Mesenchymal stem cell (in vitro differentiated cells and primary cell): Measurements from ENCODE around the gene RABEPK.

Source experiments
- DNase-seq: peaks from one replicate; pipeline ENCODE4 v3.0.0-alpha.2; 2013
- H2AFZ ChIP-seq: one replicate; pipeline ENCODE4 v1.6.1; 2013; ENCODE audit warnings: low read depth, mild to moderate bottlenecking, control low read depth, inconsistent platforms, low read length, moderate library complexity
- H2AK5ac ChIP-seq: 2 replicates; pipeline ENCODE4 v1.6.1; 2013; ENCODE audit warnings: low read length, moderate library complexity, mild to moderate bottlenecking, inconsistent platforms; ENCODE audit not compliant: severe bottlenecking
- H2BK120ac ChIP-seq: one replicate; pipeline ENCODE4 v1.6.1; 2013; ENCODE audit warnings: low read depth, mild to moderate bottlenecking, inconsistent platforms, low read length, moderate library complexity
- H2BK12ac ChIP-seq, 2 experiments: one replicate each; pipeline ENCODE4 v1.6.1; 2013; ENCODE audit warnings: inconsistent platforms in 2 of 2, low read length in 2 of 2, mild to moderate bottlenecking in 2 of 2, moderate library complexity in 2 of 2, control low read depth in 1 of 2
- H2BK15ac ChIP-seq: one replicate; pipeline ENCODE4 v1.6.1; 2013; ENCODE audit warnings: mild to moderate bottlenecking, low read depth, inconsistent platforms; ENCODE audit not compliant: poor library complexity, severe bottlenecking
- H2BK5ac ChIP-seq: 2 replicates; pipeline ENCODE4 v1.6.1; 2013; ENCODE audit warnings: low read depth, mild to moderate bottlenecking, low read length, control low read depth, inconsistent platforms; ENCODE audit not compliant: poor library complexity, severe bottlenecking
- H3K14ac ChIP-seq, 2 experiments: one replicate each; pipeline ENCODE4 v1.6.1; 2013; ENCODE audit warnings: inconsistent platforms in 2 of 2, low read length in 2 of 2, control low read depth in 1 of 2, mild to moderate bottlenecking in 1 of 2, moderate library complexity in 1 of 2
- H3K18ac ChIP-seq, 2 experiments: one replicate each; pipeline ENCODE4 v1.6.1; 2013; ENCODE audit warnings: inconsistent platforms in 2 of 2, low read length in 2 of 2, control low read depth in 1 of 2, low read depth in 1 of 2, mild to moderate bottlenecking in 1 of 2
- H3K23ac ChIP-seq, 2 experiments: one replicate each; pipeline ENCODE4 v1.6.1; 2013; ENCODE audit warnings: inconsistent platforms in 2 of 2, low read length in 2 of 2, mild to moderate bottlenecking in 2 of 2, moderate library complexity in 2 of 2, control low read depth in 1 of 2
- H3K27ac ChIP-seq: 2 replicates; pipeline ENCODE4 v1.5.1; 2013; ENCODE audit warnings: mild to moderate bottlenecking, moderate library complexity, low read length, control low read depth, inconsistent platforms; ENCODE audit not compliant: poor library complexity, severe bottlenecking
- H3K27me3 ChIP-seq, 2 experiments: 2 replicates each; pipeline versions ENCODE4 v1.6.1 to v1.7.0; 2013; ENCODE audit warnings: low read length in 2 of 2, mild to moderate bottlenecking in 2 of 2, moderate library complexity in 2 of 2, control low read depth in 1 of 2, inconsistent platforms in 1 of 2; ENCODE audit not compliant: control insufficient read depth in 1 of 2, insufficient read depth in 1 of 2
- H3K36me3 ChIP-seq, 2 experiments: 2 replicates each; pipeline versions ENCODE4 v1.6.1 to v1.7.0; 2013; ENCODE audit warnings: low read length in 2 of 2, control low read depth in 1 of 2, inconsistent platforms in 1 of 2, low read depth in 1 of 2, mild to moderate bottlenecking in 1 of 2; ENCODE audit not compliant: insufficient read depth in 2 of 2, control insufficient read depth in 1 of 2
- H3K4ac ChIP-seq, 2 experiments: one replicate each; pipeline ENCODE4 v1.6.1; 2013; ENCODE audit warnings: inconsistent platforms in 2 of 2, low read length in 2 of 2, mild to moderate bottlenecking in 2 of 2, moderate library complexity in 2 of 2, control low read depth in 1 of 2, low read depth in 1 of 2
- H3K4me1 ChIP-seq: 2 replicates; pipeline ENCODE4 v1.6.1; 2013; ENCODE audit warnings: low read depth, low read length, control low read depth; ENCODE audit not compliant: control insufficient read depth, insufficient read depth
- H3K4me2 ChIP-seq: 2 replicates; pipeline ENCODE4 v1.6.1; 2013; ENCODE audit warnings: low read length, mild to moderate bottlenecking, inconsistent platforms; ENCODE audit not compliant: poor library complexity, severe bottlenecking
- H3K4me3 ChIP-seq, 2 experiments: 2 replicates each; pipeline versions ENCODE4 v1.5.1 to v1.7.0; 2013; ENCODE audit warnings: low read length in 2 of 2, mild to moderate bottlenecking in 2 of 2, control low read depth in 1 of 2, low read depth in 1 of 2; ENCODE audit not compliant: insufficient read depth in 1 of 2
- H3K79me1 ChIP-seq: replicated peaks from 2 replicates; pipeline ENCODE4 v1.6.1; 2013; ENCODE audit warnings: mild to moderate bottlenecking, control low read depth, low read length, inconsistent platforms; ENCODE audit not compliant: poor library complexity, severe bottlenecking
- H3K9ac ChIP-seq: 2 replicates; pipeline ENCODE4 v1.7.0; 2013; ENCODE audit warnings: mild to moderate bottlenecking, low read length, moderate library complexity
- H3K9me3 ChIP-seq: 2 replicates; pipeline ENCODE4 v1.7.0; 2013; ENCODE audit warnings: mild to moderate bottlenecking, low read length; ENCODE audit not compliant: control insufficient read depth
- H4K8ac ChIP-seq: one replicate; pipeline ENCODE4 v1.6.1; 2013; ENCODE audit warnings: inconsistent platforms, mild to moderate bottlenecking, low read length, moderate library complexity
- H4K91ac ChIP-seq: one replicate; pipeline ENCODE4 v1.6.1; 2013; ENCODE audit warnings: mild to moderate bottlenecking, low read length, inconsistent platforms
- WGBS: methylation state at CpG from one replicate; pipeline ENCODE4 v1.1.7; 2013; ENCODE audit warnings: mixed read lengths; 5-methylcytosine and 5-hydroxymethylcytosine counted together

RABEPK gene

GRCh38 chr9:125183054-125183453, 17.3 kb upstream of the RABEPK start:
- H2AK5ac ChIP-seq: no peak overlapping the region
- no peak overlapping the region for H3K23ac ChIP-seq
- no peaks in the 10 kb centered on the region for H3K79me1 ChIP-seq
- H3K4ac ChIP-seq: no peak overlapping the region
- H2BK120ac ChIP-seq: no peak overlapping the region
- H2BK5ac ChIP-seq: no peak overlapping the region
- H3K9me3 ChIP-seq: no peaks in the 10 kb centered on the region
- no peak overlapping the region for H3K4me2 ChIP-seq
- no peaks in the 10 kb centered on the region for H3K27me3 ChIP-seq
- H2BK15ac ChIP-seq: no peak overlapping the region
- H4K91ac ChIP-seq: no peak overlapping the region
- H3K14ac ChIP-seq: no peak overlapping the region
- no peak overlapping the region for H3K27ac ChIP-seq
- H2AFZ ChIP-seq: no peak overlapping the region
- WGBS: 80% methylated on average over 2 of the region's 2 CpGs
- no peak overlapping the region for H3K18ac ChIP-seq
- no peak overlapping the region for H2BK12ac ChIP-seq
- H3K36me3 ChIP-seq: no peaks in the 10 kb centered on the region
- H3K4me1 ChIP-seq: peaks cover 8% of the 10 kb centered on the region
- no peak for DNase-seq
- H4K8ac ChIP-seq: no peak overlapping the region
- no peak overlapping the region for H3K4me3 ChIP-seq
- H3K9ac ChIP-seq: no peak overlapping the region

GRCh38 chr9:125183561-125183960, 16.8 kb upstream of the RABEPK start:
- no peak overlapping the region for H3K4ac ChIP-seq
- no peak overlapping the region for H4K8ac ChIP-seq
- DNase-seq: no peak
- H3K9ac ChIP-seq: no peak overlapping the region
- H3K4me2 ChIP-seq: no peak overlapping the region
- H2AK5ac ChIP-seq: peak overlapping the region; percentile 75
- H3K9me3 ChIP-seq: no peaks in the 10 kb centered on the region
- 99% methylated on average over 2 of the region's 2 CpGs for WGBS
- H2BK120ac ChIP-seq: no peak overlapping the region
- no peak overlapping the region for H3K23ac ChIP-seq
- no peaks in the 10 kb centered on the region for H3K36me3 ChIP-seq
- H3K27me3 ChIP-seq: no peaks in the 10 kb centered on the region
- H3K27ac ChIP-seq: peak overlapping the region; percentile 38
- no peaks in the 10 kb centered on the region for H3K79me1 ChIP-seq
- no peak overlapping the region for H4K91ac ChIP-seq
- H2BK5ac ChIP-seq: no peak overlapping the region
- H3K4me3 ChIP-seq: no peak overlapping the region
- H2BK12ac ChIP-seq: no peak overlapping the region
- H2BK15ac ChIP-seq: no peak overlapping the region
- H3K18ac ChIP-seq: no peak overlapping the region
- peaks cover 13% of the 10 kb centered on the region for H3K4me1 ChIP-seq
- no peak overlapping the region for H3K14ac ChIP-seq
- no peak overlapping the region for H2AFZ ChIP-seq

GRCh38 chr9:125189011-125189360, 11.4 kb upstream of the RABEPK start:
- WGBS: under 1% methylated on average over 26 of the region's 26 CpGs
- H3K27me3 ChIP-seq: no peaks in the 10 kb centered on the region
- no peaks in the 10 kb centered on the region for H3K9me3 ChIP-seq
- H3K4me3 ChIP-seq: peak overlapping the region; percentile 79 to 99
- H2BK12ac ChIP-seq: no peak overlapping the region
- H3K27ac ChIP-seq: no peak overlapping the region
- peak overlapping the region; percentile 8 to 82 for H3K18ac ChIP-seq
- H3K14ac ChIP-seq: peak overlapping the region in 1 of 2 experiments; percentile 64
- no peaks in the 10 kb centered on the region for H3K36me3 ChIP-seq
- H4K91ac ChIP-seq: no peak overlapping the region
- no peak overlapping the region for H2AFZ ChIP-seq
- no peak overlapping the region for H2BK120ac ChIP-seq
- H3K23ac ChIP-seq: peak overlapping the region; percentile 20 to 86
- H2AK5ac ChIP-seq: peak overlapping the region; percentile 42
- H2BK5ac ChIP-seq: no peak overlapping the region
- peak; percentile 48 for DNase-seq
- no peak overlapping the region for H2BK15ac ChIP-seq
- peak overlapping the region; percentile 91 for H3K9ac ChIP-seq
- peak overlapping the region; percentile 96 for H4K8ac ChIP-seq
- H3K4me1 ChIP-seq: peaks cover 15% of the 10 kb centered on the region
- H3K4me2 ChIP-seq: peak overlapping the region; percentile 89
- no peaks in the 10 kb centered on the region for H3K79me1 ChIP-seq
- H3K4ac ChIP-seq: peak overlapping the region in 1 of 2 experiments; percentile 75

- Histone ChIP-seq H2AFZ (peak within 1 kb of the TSS; percentile 67), H3K4ac (peak within 1 kb of the TSS; percentile 75 to 76), H3K4me2 (peak within 1 kb of the TSS; percentile 89), H3K18ac (peak within 1 kb of the TSS; percentile 16 to 82), H2BK15ac (no peak within 1 kb of the TSS), H2BK5ac (peak within 1 kb of the TSS; percentile 53), H4K8ac (peak within 1 kb of the TSS; percentile 96), H3K27ac (peak within 1 kb of the TSS; percentile 67), H3K79me1 (no peaks in the 10 kb centered on the region), H4K91ac (peak within 1 kb of the TSS; percentile 61), H3K4me1 (peaks cover 15% of the 10 kb centered on the region), H3K23ac (peak within 1 kb of the TSS; percentile 20 to 96), H3K14ac (peak within 1 kb of the TSS in 1 of 2 experiments; percentile 64), H3K9me3 (no peaks in the 10 kb centered on the region), H3K27me3 (no peaks in the 10 kb centered on the region), H3K36me3 (no peaks in the 10 kb centered on the region), H3K9ac (peak within 1 kb of the TSS; percentile 91), H2BK12ac (no peak within 1 kb of the TSS), H2AK5ac (peak within 1 kb of the TSS; percentile 74), H3K4me3 (peak within 1 kb of the TSS; percentile 79 to 99), H2BK120ac (peak within 1 kb of the TSS; percentile 11)
- peak; percentile 96 for DNase-seq
- under 1% methylated on average over 65 of the region's 82 CpGs for WGBS
Observed at GRCh38 chr9:125189361-125190289, 10.7 kb upstream of the RABEPK start, which contains the start of gene PPP6C. Gene PPP6C (minus strand): TSS chr9:125189803. CDS start chr9:125189718, 85 bp downstream.
